ENCODE results near the gene MSTN.

- TF ChIP-seq, protein P1, sequence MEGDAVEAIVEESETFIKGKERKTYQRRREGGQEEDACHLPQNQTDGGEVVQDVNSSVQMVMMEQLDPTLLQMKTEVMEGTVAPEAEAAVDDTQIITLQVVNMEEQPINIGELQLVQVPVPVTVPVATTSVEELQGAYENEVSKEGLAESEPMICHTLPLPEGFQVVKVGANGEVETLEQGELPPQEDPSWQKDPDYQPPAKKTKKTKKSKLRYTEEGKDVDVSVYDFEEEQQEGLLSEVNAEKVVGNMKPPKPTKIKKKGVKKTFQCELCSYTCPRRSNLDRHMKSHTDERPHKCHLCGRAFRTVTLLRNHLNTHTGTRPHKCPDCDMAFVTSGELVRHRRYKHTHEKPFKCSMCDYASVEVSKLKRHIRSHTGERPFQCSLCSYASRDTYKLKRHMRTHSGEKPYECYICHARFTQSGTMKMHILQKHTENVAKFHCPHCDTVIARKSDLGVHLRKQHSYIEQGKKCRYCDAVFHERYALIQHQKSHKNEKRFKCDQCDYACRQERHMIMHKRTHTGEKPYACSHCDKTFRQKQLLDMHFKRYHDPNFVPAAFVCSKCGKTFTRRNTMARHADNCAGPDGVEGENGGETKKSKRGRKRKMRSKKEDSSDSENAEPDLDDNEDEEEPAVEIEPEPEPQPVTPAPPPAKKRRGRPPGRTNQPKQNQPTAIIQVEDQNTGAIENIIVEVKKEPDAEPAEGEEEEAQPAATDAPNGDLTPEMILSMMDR (IDR thresholded peaks at IDR 0.05) = no peak
- TF ChIP-seq POLR2A (IDR thresholded peaks at IDR 0.05) = no peak
These were observed 26.5 kb downstream of the MSTN start for GRCh38 chr2:190036071-190036470.
